Stimulated activated CD8-positive, alpha-beta memory T cell treated with anti-CD3 and anti-CD28 coated beads, Interleukin-7, amount 100 ng/mL, for 24 hours (primary cell): ENCODE data around the gene WDR89.
"Not testable (repeated sequence)": the region's sequence is repeated elsewhere in the genome, so short reads cannot be mapped to it uniquely, and the experiment has no call there.

Source experiments
- DNase-seq: peaks from one replicate; pipeline ENCODE4 v3.0.0-alpha.2; 2020; ENCODE audit warnings: low read depth

Gene WDR89, protein sequence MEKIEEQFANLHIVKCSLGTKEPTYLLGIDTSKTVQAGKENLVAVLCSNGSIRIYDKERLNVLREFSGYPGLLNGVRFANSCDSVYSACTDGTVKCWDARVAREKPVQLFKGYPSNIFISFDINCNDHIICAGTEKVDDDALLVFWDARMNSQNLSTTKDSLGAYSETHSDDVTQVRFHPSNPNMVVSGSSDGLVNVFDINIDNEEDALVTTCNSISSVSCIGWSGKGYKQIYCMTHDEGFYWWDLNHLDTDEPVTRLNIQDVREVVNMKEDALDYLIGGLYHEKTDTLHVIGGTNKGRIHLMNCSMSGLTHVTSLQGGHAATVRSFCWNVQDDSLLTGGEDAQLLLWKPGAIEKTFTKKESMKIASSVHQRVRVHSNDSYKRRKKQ

GRCh38 chr14:63641473-63642228, at the start of gene WDR89:
TSS of gene WDR89 (minus strand) at chr14:63641871. CDS start at chr14:63599942, 41,929 bp downstream.
- DNase-seq, result peak; percentile 85

- no peak for DNase-seq
These were observed 47.5 kb upstream of the WDR89 start for GRCh38 chr14:63689132-63689531.

- DNase-seq, result no peak
These were observed 45.3 kb upstream of the WDR89 start for GRCh38 chr14:63686926-63687325.

DNA sequence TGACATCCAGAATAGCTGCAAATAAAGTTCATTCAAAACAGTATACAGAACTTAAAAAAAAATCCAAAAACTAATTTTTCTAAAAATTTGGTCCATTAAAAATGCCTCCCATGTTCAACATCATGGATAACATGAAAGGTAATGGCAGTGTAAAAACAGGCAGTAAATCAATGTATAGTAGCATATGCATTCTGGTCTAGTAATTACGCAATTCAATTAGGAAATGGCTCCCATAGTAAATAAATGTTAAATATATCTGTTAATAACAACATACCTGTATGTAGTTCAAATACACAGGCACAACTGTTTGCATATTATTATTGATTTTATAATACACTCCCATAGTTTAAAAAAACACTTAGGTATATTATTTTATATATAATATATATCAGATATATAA, 43.7 kb upstream of the WDR89 start:
- DNase-seq, result no peak

GRCh38 chr14:63682727-63683593, 41.3 kb upstream of the WDR89 start:
- no peak for DNase-seq

- no peak for DNase-seq
These were observed 36.9 kb upstream of the WDR89 start for GRCh38 chr14:63678536-63678935.

GRCh38 chr14:63677891-63678379, 36.3 kb upstream of the WDR89 start:
- DNase-seq, result no peak

DNA sequence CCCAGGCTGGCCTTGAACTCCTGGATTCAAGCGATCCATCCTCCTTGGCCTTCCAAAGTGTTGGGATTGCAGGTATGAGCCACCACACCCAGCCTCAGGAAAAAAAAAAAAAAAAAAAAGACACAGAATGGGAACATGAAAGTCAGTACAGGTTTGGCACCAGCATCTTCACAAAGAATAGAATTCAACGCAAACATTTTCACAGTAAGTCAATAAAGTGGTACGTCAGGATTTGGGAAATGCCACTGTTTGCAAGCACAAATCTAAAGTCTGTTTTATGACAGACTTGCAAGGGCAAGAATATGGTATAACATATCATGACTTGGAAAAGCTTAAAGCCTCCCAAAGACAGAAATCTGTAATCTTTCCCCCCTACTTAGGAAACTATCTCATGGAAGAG, 34.9 kb upstream of the WDR89 start:
- no peak for DNase-seq

- no peak for DNase-seq
These were observed 32.3 kb upstream of the WDR89 start for GRCh38 chr14:63673886-63674497.

DNA sequence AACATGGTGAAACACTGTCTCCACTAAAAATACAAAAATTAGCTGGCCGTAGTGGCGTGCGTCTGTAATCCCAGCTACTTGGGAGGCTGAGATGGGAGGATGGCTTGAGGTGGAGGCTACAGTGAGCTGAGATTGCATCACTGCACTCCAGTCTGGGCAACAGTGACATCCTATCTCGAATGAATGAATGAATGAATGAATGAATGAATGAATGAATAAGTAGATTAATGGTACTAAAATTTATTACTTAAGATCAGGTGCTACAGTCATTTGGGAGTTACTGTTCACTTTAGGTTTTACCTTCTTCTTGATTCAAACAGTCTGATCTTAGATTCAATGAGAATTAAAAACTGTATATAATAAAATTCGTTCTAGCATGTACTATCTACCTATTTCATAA, 31.6 kb upstream of the WDR89 start:
- DNase-seq, result no peak

GRCh38 chr14:63672417-63673180, 30.9 kb upstream of the WDR89 start:
- DNase-seq, result no peak

DNA sequence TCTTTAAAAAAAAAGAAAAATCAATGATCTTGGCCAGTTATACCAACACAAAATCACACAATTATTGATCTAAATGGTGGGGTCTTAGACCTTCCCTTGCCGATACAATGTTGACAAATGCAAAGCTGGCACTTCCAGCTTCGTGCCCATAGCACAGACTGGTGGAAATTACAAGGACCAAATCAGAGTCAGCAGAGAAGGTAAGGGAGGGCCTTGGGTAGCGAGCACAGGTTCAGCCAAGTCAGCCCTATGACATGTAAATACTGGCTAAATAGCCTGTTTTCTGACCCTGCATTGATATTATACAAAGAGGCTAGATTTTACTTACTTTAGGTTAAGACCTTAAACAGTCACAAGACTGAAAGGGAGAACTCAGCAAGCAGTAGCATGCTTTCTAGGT, 30.3 kb upstream of the WDR89 start:
- no peak for DNase-seq

- DNase-seq, result no peak
These were observed 29.0 kb upstream of the WDR89 start for GRCh38 chr14:63670692-63671091.

DNA sequence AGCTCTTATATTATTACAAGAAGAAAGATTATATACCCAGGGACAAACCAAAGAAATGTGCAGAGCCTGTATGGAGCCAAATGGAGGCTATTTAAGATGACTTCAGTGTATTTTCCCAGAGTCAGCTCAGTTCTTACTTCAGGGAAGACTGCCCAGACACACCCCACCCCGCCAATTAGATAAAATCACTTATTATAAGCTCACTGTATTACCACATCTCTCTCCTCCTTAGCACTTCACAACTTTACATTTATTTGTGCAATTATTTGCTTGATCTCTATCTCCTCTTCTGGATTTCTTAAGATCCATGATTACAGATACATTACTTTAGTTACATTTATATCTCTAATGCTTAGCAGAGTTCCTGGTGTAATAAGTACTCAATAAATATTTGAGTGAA, 24.7 kb upstream of the WDR89 start:
- DNase-seq, result no peak

- DNase-seq, result no peak
These were observed 22.0 kb upstream of the WDR89 start for GRCh38 chr14:63663428-63664341.

DNA sequence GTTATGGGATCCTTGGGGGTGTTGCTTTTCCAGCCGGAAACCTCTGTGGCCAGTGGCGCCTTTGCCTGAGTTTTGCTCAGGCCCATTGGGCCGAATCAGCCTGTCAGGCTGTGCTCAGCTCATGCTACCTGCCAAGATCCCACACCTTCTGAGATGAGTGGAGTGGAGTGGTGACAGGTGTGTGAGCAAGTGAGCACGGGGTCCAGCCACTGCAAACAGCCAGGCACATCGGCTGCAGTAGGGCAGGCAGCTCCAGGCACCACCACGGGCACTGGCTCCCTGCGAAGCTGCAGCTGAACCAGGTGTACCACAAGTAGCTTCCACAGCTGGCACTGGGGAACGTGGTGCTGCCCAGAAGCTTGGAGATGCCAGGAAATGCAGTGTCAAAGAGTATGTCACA, 21.1 kb upstream of the WDR89 start:
- no peak for DNase-seq

DNA sequence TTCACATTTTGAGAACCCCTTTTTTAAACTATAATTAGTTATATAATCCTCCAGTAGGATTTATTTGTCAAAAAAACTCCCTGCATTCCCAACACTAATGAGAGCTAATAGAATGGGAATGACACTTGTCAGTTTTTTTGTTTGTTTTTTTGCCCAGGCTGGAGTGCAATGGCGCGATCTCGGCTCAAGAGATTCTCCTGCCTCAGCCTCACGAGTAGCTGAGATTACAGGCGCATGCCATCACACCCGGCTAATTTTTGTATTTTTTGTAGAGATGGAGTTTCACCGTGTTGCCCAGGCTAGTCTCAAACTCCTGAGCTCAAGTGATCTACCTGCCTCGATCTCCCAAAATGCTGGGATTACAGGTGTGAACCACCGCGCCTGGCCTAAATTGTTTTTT, 20.2 kb upstream of the WDR89 start:
- DNase-seq, result not testable (repeated sequence)

DNA sequence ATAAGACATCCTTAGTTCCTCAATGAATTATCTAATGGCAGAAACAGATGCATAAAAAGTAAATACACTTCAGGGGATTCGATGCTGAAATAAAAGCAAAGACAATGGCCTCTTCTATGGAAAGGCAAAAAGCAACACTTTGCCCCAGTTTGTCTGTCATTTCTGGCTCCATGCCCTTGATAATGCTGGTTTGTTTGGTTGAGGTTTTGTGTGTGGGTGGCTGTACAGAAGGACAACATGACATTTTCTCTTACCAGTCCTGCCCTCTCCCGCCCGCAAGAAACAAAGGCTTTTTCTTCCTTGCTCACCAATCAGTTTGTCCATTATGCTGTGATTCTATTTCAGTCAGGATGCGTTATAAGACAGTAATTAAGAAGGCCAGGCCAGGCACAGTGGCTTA, 18.1 kb upstream of the WDR89 start:
- DNase-seq, result no peak

- DNase-seq, result no peak
These were observed 14.5 kb upstream of the WDR89 start for GRCh38 chr14:63656194-63656593.

GRCh38 chr14:63654936-63655335, 13.3 kb upstream of the WDR89 start:
- no peak for DNase-seq
